ENCODE results near the gene SRPK3. TPM values are rescaled to one million over a fixed set of nuclear protein-coding genes. Genes with fewer than 3 reads are reported as not detected.
"Not testable (repeated sequence)": the region's sequence is repeated elsewhere in the genome, so short reads cannot be mapped to it uniquely, and the experiment has no call there.

The SRPK3 gene
- 299 TPM for polyA plus RNA-seq (ENCODE audit: insufficient read length)

GRCh38 chrX:153780678-153781427, at the start of gene SRPK3:
SRPK3 (plus strand) TSS chrX:153781041; CDS start chrX:153781087, 46 bp downstream.
- no peak for DNase-seq (ENCODE audit: low read depth)

GRCh38 chrX:153731117-153731844, 49.6 kb upstream of the SRPK3 start:
- DNase-seq (ENCODE audit: low read depth): no peak

GRCh38 chrX:153731845-153732215, 49.0 kb upstream of the SRPK3 start:
- no peak for DNase-seq (ENCODE audit: low read depth)

GRCh38 chrX:153732401-153732800, 48.4 kb upstream of the SRPK3 start:
- no peak for DNase-seq (ENCODE audit: low read depth)

GRCh38 chrX:153733651-153734240, 47.1 kb upstream of the SRPK3 start:
- no peak for DNase-seq (ENCODE audit: low read depth)

- DNase-seq (ENCODE audit: low read depth): no peak
These were observed 46.0 kb upstream of the SRPK3 start for GRCh38 chrX:153734871-153735270.

- no peak for DNase-seq (ENCODE audit: low read depth)
These were observed 45.6 kb upstream of the SRPK3 start for GRCh38 chrX:153735274-153735673.

- no peak for DNase-seq (ENCODE audit: low read depth)
These were observed 44.6 kb upstream of the SRPK3 start for GRCh38 chrX:153736071-153736820.

GRCh38 chrX:153736871-153737441, 43.9 kb upstream of the SRPK3 start:
- no peak for DNase-seq (ENCODE audit: low read depth)

GRCh38 chrX:153738056-153738605, 42.7 kb upstream of the SRPK3 start:
- no peak for DNase-seq (ENCODE audit: low read depth)

GRCh38 chrX:153739754-153740486, 40.9 kb upstream of the SRPK3 start:
- no peak for DNase-seq (ENCODE audit: low read depth)

- no peak for DNase-seq (ENCODE audit: low read depth)
These were observed 40.1 kb upstream of the SRPK3 start for GRCh38 chrX:153740631-153741222.

GRCh38 chrX:153741446-153741845, 39.4 kb upstream of the SRPK3 start:
- DNase-seq (ENCODE audit: low read depth): no peak

- not testable (repeated sequence) for DNase-seq (ENCODE audit: low read depth)
These were observed 38.7 kb upstream of the SRPK3 start for GRCh38 chrX:153742111-153742510.

GRCh38 chrX:153742796-153743467, 37.9 kb upstream of the SRPK3 start:
- not testable (repeated sequence) for DNase-seq (ENCODE audit: low read depth)

- not testable (repeated sequence) for DNase-seq (ENCODE audit: low read depth)
These were observed 37.2 kb upstream of the SRPK3 start for GRCh38 chrX:153743468-153744209.

GRCh38 chrX:153744210-153745066, 36.4 kb upstream of the SRPK3 start:
- DNase-seq (ENCODE audit: low read depth): no peak

- not testable (repeated sequence) for DNase-seq (ENCODE audit: low read depth)
These were observed 35.8 kb upstream of the SRPK3 start for GRCh38 chrX:153745067-153745433.
